Measurements from ENCODE around the gene PRKG1. TPM values are rescaled to one million over a fixed set of nuclear protein-coding genes. Genes with fewer than 3 reads are reported as not detected.
A peak's percentile ranks its signal among the peaks of the same experiment; 100 is the strongest.
"Not testable (repeated sequence)": the region's sequence is repeated elsewhere in the genome, so short reads cannot be mapped to it uniquely, and the experiment has no call there.

Gene PRKG1
- total and polyA plus RNA-seq, 7 donors, result 4.5 to 49.0 (median 31.7) TPM

- Histone ChIP-seq H3K4me1 (peaks cover 13% of the 10 kb centered on the region), H3K27ac (no peak overlapping the region), H3K9me3 (no peaks in the 10 kb centered on the region), H3K27me3 (ENCODE audit: insufficient read depth in 3 of 3, low read length in 2 of 3) (no peaks in the 10 kb centered on the region), H3K36me3 (ENCODE audit: insufficient read depth in 1 of 2, low read depth in 1 of 2) (no peaks in the 10 kb centered on the region), H3K4me3 (no peak overlapping the region)
- peak; percentile 18 to 57 for DNase-seq
- peak; percentile 67 for TF ChIP-seq CTCF (IDR thresholded peaks at IDR 0.05)
- intact Hi-C loops (cut with DNase I), result loop anchor here in 1 of 2 donors (10.0 kb wide), 1 partner anchor 305 kb away; no protein-coding TSS in a partner anchor
- 56 to 74% (median 56%) methylated on average over 3 of the region's 3 CpGs for WGBS, 3 donors
- peak in 3 of 4 donors; percentile 54 to 81 (median 81) for ATAC-seq
Measured at GRCh38 chr10:51389415-51390321, 315.4 kb downstream of the PRKG1 start.

GRCh38 chr10:51393006-51393405, 318.7 kb downstream of the PRKG1 start:
- not testable (repeated sequence) for H3K4me3 ChIP-seq; H3K36me3 ChIP-seq (ENCODE audit: insufficient read depth in 1 of 2, low read depth in 1 of 2); H3K27ac ChIP-seq; H3K27me3 ChIP-seq (ENCODE audit: insufficient read depth in 3 of 3, low read length in 2 of 3); H3K9me3 ChIP-seq; DNase-seq; ATAC-seq
- WGBS, 3 donors, result 96 to 100% (median 97%) methylated on average over 14 to 29 of the region's 29 CpGs
- H3K4me1 ChIP-seq, result peaks cover 24% of the 10 kb centered on the region
- intact Hi-C loops (cut with DNase I), result loop anchor here in 1 of 2 donors (10.0 kb wide), 1 partner anchor 308 kb away; no protein-coding TSS in a partner anchor

- ATAC-seq (no peak), DNase-seq (no peak)
- Histone ChIP-seq H3K27ac (no peak overlapping the region), H3K27me3 (ENCODE audit: insufficient read depth in 3 of 3, low read length in 2 of 3) (no peaks in the 10 kb centered on the region), H3K9me3 (no peaks in the 10 kb centered on the region), H3K36me3 (ENCODE audit: insufficient read depth in 1 of 2, low read depth in 1 of 2) (no peaks in the 10 kb centered on the region), H3K4me3 (no peak overlapping the region), H3K4me1 (peaks cover 33% of the 10 kb centered on the region)
- intact Hi-C loops (cut with DNase I), result loop anchor here in 1 of 2 donors (10.0 kb wide), 1 partner anchor 309 kb away; no protein-coding TSS in a partner anchor
- TF ChIP-seq CTCF (IDR thresholded peaks at IDR 0.05), result no peak
- 82 to 88% (median 87%) methylated on average over 3 of the region's 3 CpGs for WGBS, 3 donors
Measured at GRCh38 chr10:51394039-51394438, 319.8 kb downstream of the PRKG1 start.

GRCh38 chr10:51397244-51397643, 323.0 kb downstream of the PRKG1 start:
- H3K4me1 ChIP-seq, result peaks cover 22% of the 10 kb centered on the region
- DNase-seq (no peak), ATAC-seq (peak in 2 of 4 donors; percentile 9 to 52)
- intact Hi-C loops (cut with DNase I), result loop anchor here in 1 of 2 donors (10.0 kb wide), 1 partner anchor 312 kb away; no protein-coding TSS in a partner anchor
- no peaks in the 10 kb centered on the region for H3K9me3 ChIP-seq
- no peaks in the 10 kb centered on the region for H3K27me3 ChIP-seq (ENCODE audit: insufficient read depth in 3 of 3, low read length in 2 of 3)
- no peaks in the 10 kb centered on the region for H3K36me3 ChIP-seq (ENCODE audit: insufficient read depth in 1 of 2, low read depth in 1 of 2)
- no peak overlapping the region for H3K4me3 ChIP-seq
- H3K27ac ChIP-seq, result peak overlapping the region; percentile 11
- 64 to 77% (median 72%) methylated on average over 3 of the region's 3 CpGs for WGBS, 3 donors
- no peak for TF ChIP-seq CTCF (IDR thresholded peaks at IDR 0.05)

GRCh38 chr10:51397695-51398094, 323.4 kb downstream of the PRKG1 start:
- Histone ChIP-seq H3K9me3 (no peaks in the 10 kb centered on the region), H3K36me3 (ENCODE audit: insufficient read depth in 1 of 2, low read depth in 1 of 2) (no peaks in the 10 kb centered on the region), H3K27ac (peak overlapping the region; percentile 11), H3K4me3 (no peak overlapping the region), H3K27me3 (ENCODE audit: insufficient read depth in 3 of 3, low read length in 2 of 3) (no peaks in the 10 kb centered on the region), H3K4me1 (peaks cover 22% of the 10 kb centered on the region)
- peak; percentile 11 for TF ChIP-seq CTCF (IDR thresholded peaks at IDR 0.05)
- intact Hi-C loops (cut with DNase I), result loop anchor here in 1 of 2 donors (10.0 kb wide), 1 partner anchor 313 kb away; no protein-coding TSS in a partner anchor
- DNase-seq (peak; percentile 60 to 69), ATAC-seq (peak; percentile 93 to 98 (median 96))
- 14 to 41% (median 22%) methylated on average over 2 of the region's 2 CpGs for WGBS, 3 donors
